ENCODE data around the gene ZNF568. TPM values are rescaled to one million over a fixed set of nuclear protein-coding genes. Genes with fewer than 3 reads are reported as not detected.

The ZNF568 gene
- polyA plus RNA-seq, 1 donor = 28.0 TPM

GRCh38 chr19:36997152-36997842, 81.2 kb downstream of the ZNF568 start:
- no peak for DNase-seq

GRCh38 chr19:36997843-36998235, 81.7 kb downstream of the ZNF568 start:
- DNase-seq = no peak

GRCh38 chr19:36999313-36999712, 83.2 kb downstream of the ZNF568 start:
- no peak for DNase-seq

GRCh38 chr19:37007587-37008220, 91.6 kb downstream of the ZNF568 start:
- peak; percentile 77 for DNase-seq

DNA sequence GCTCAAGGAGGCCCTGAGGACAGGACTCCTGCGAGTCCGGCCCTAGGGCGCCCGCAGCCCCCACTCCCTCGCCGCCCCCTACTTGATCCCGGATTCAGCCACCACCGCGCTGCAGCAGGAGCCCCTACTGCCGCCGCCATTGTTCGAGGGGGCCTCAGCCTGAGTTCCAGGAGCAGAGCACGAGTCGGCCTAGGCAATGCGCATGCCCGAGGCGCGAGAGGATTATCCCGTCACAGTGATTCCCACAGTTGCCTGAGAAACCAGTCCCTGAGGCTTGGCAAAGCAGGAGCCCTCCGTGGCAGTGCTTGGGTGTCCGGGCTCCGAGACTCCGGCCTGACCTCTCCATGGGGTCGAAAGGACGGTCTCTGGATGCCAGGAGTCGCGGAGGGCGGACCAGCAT, 93.7 kb downstream of the ZNF568 start:
- DNase-seq = no peak

DNA sequence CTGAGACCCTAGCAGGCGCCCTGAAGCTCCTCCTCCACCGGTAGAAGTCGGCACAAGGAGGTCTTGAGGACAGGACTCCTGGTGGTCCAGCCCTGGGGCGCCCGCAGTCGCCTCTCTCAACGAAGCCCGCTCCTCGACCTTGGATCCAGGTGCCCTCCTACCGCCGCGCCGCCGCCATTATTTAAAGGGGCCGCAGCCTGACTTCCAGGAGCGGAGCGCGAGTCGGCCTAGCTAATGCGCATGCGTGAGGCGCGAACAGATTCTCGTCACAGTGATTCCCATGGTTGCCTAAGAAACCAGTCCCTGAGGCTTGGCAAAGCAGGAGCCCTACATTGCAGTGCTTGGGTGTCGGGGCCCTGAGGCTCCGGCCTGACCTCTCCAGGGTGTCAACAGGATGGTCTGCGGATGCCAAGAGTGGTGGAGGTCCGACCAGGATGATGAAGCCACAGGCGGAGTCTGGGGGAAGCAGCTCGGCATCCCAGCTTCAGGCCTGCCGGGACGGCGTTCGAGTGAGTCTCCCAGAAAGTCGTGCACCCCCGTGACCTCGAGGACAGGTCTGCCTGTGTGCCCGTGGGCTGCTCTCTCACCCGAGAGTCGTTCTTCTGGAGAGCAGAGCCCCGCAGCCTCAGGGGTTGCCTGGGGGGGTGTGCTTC, 96.1 kb downstream of the ZNF568 start:
- no peak for DNase-seq

GRCh38 chr19:37014456-37014855, 98.3 kb downstream of the ZNF568 start:
- DNase-seq = no peak

DNA sequence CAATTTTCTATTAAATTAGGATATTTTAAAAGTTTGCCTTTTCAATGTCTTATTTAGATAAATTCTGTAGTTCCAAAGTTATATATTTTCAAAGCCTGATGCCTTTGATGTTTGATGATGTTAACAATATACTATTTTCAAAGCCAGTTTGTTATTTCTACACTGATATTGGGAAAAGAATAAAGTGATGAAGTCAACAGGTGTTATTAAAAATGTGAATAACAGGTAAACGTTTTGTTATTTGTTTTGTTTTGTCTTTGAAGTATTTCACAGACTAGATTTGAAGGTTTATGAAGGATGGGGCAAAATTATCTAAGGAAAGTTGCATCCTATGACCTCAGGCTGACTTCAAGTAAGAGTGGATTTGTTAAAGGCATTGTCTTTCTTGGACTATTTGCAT, 129.0 kb downstream of the ZNF568 start:
- no peak for DNase-seq

Other genes starting within 250 kb of the ZNF568 start
- 18.1 TPM for gene ZNF461, start 249.5 kb upstream of the ZNF568 start, polyA plus RNA-seq (ENCODE audit: insufficient read length)
- 16.8 TPM for gene ZNF567, start 228.7 kb upstream of the ZNF568 start, polyA plus RNA-seq (ENCODE audit: insufficient read length)
- 5.7 TPM for gene ZNF850, start 143.5 kb upstream of the ZNF568 start, polyA plus RNA-seq (ENCODE audit: insufficient read length)
- gene ZNF790, start 77.9 kb upstream of the ZNF568 start, polyA plus RNA-seq (ENCODE audit: insufficient read length) = 14.2 TPM
- gene ZNF345, start 65.5 kb upstream of the ZNF568 start, polyA plus RNA-seq (ENCODE audit: insufficient read length) = 22.9 TPM
- 9.7 TPM for gene ZNF829, start within 50 bp of the ZNF568 start, polyA plus RNA-seq (ENCODE audit: insufficient read length)
- 22.2 TPM for gene ZNF420, start 162.1 kb downstream of the ZNF568 start, polyA plus RNA-seq (ENCODE audit: insufficient read length)